H1 (cell line): ENCODE results near the gene GAD2. TPM values are rescaled to one million over a fixed set of nuclear protein-coding genes. Genes with fewer than 3 reads are reported as not detected.

Source experiments
- CTCF ChIA-PET: fragments of 300-600 bp; sonication (Branson Sonifier 250); formaldehyde crosslinking; loops from one replicate; lab custom pipeline; 2021; ENCODE audit not compliant: partially characterized antibody; lab: Charles Lee
- POLR2A ChIA-PET: fragments of 300-600 bp; sonication (Branson Sonifier 250); formaldehyde crosslinking; loops from one replicate; lab custom pipeline; 2021; ENCODE audit warnings: inconsistent platforms; ENCODE audit not compliant: partially characterized antibody; lab: Charles Lee
- DNase-seq, 2 experiments: peaks; one replicate each; pipeline versions ENCODE4 v3.0.0 to v3.0.0-alpha.2; 2010 to 2022; ENCODE audit warnings: low spot score in 2 of 2, low read depth in 1 of 2, mixed read lengths in 1 of 2
- FAIRE-seq: peaks from 2 replicates; lab custom pipeline; 2011; peaks lifted over from hg19 to GRCh38; lab: Jason Lieb, UNC
- H2AFZ ChIP-seq: 2 replicates; pipeline ENCODE4 v1.8.1; 2012; ENCODE audit warnings: low read length, inconsistent platforms
- H2AK5ac ChIP-seq: 2 replicates; pipeline ENCODE4 v1.6.1; 2013; ENCODE audit warnings: low read depth, low read length
- H2BK120ac ChIP-seq: replicated peaks from 2 replicates; pipeline ENCODE3; 2013; ENCODE audit warnings: low read depth, low read length, inconsistent platforms
- H2BK12ac ChIP-seq: 2 replicates; pipeline ENCODE4 v1.6.1; 2013; ENCODE audit warnings: low read depth, low read length
- H2BK15ac ChIP-seq: 2 replicates; pipeline ENCODE4 v1.6.1; 2013; ENCODE audit warnings: low read length
- H2BK20ac ChIP-seq: 2 replicates; pipeline ENCODE4 v1.6.1; 2013; ENCODE audit warnings: low read length
- H2BK5ac ChIP-seq: 2 replicates; pipeline ENCODE4 v1.6.1; 2013; ENCODE audit warnings: low read depth, low read length
- H3K14ac ChIP-seq: 2 replicates; pipeline ENCODE4 v1.6.1; 2013; ENCODE audit warnings: inconsistent platforms; ENCODE audit not compliant: insufficient read length
- H3K18ac ChIP-seq: 2 replicates; pipeline ENCODE4 v1.6.1; 2013; ENCODE audit warnings: low read length; ENCODE audit errors: extremely low read depth
- H3K23ac ChIP-seq: 2 replicates; pipeline ENCODE4 v1.6.1; 2013; ENCODE audit warnings: inconsistent platforms; ENCODE audit not compliant: insufficient read length
- H3K23me2 ChIP-seq: 2 replicates; pipeline ENCODE4 v1.6.1; 2013; ENCODE audit warnings: low read depth, low read length
- H3K27ac ChIP-seq: 2 replicates; pipeline ENCODE4 v1.6.1; 2011; ENCODE audit warnings: low read depth, low read length, inconsistent platforms
- H3K27me3 ChIP-seq, 4 experiments: replicated peaks in 1 of 4; 1 replicate in 1 of 4; 2 replicates in 3 of 4; pipeline versions ENCODE4 v1.6.1 to v1.8.1; 2011 to 2013; ENCODE audit warnings: low read length in 3 of 4, mild to moderate bottlenecking in 3 of 4, inconsistent platforms in 2 of 4, mixed read lengths in 2 of 4, moderate library complexity in 1 of 4; ENCODE audit not compliant: control insufficient read depth in 3 of 4, insufficient read depth in 3 of 4; ENCODE audit errors: extremely low read depth in 1 of 4
- H3K36me3 ChIP-seq, 4 experiments: 2 replicates each; pipeline versions ENCODE4 v1.6.1 to v1.8.1; 2011 to 2013; ENCODE audit warnings: mild to moderate bottlenecking in 4 of 4, low read length in 3 of 4, moderate library complexity in 2 of 4, control low read depth in 1 of 4, inconsistent platforms in 1 of 4; ENCODE audit not compliant: insufficient read depth in 4 of 4, control insufficient read depth in 2 of 4
- H3K4ac ChIP-seq: replicated peaks from 2 replicates; pipeline ENCODE3; 2013; ENCODE audit warnings: low read length, low read depth, mixed read lengths, inconsistent platforms; ENCODE audit not compliant: insufficient read length
- H3K4me1 ChIP-seq, 4 experiments: replicated peaks in 1 of 4; 1 replicate in 1 of 4; 2 replicates in 3 of 4; pipeline versions ENCODE4 v1.6.1 to v1.8.1; 2011 to 2013; ENCODE audit warnings: low read length in 3 of 4, inconsistent platforms in 2 of 4, mixed read lengths in 1 of 4; ENCODE audit not compliant: insufficient read depth in 4 of 4, control insufficient read depth in 3 of 4
- H3K4me2 ChIP-seq, 2 experiments: 2 replicates each; pipeline versions ENCODE4 v1.6.1 to v1.8.1; 2011 to 2013; ENCODE audit warnings: low read depth in 2 of 2, low read length in 2 of 2, control low read depth in 1 of 2, inconsistent platforms in 1 of 2, mild to moderate bottlenecking in 1 of 2; ENCODE audit not compliant: insufficient read depth in 1 of 2
- H3K4me3 ChIP-seq, 4 experiments: fragments of 200-600, 300-600 bp in 1 of 4; sonication (generic), shearing (Covaris generic), sonication (Bioruptor Twin) in 1 of 4; 2 replicates each; pipeline versions ENCODE4 v1.5.1 to v1.8.1; 2011 to 2016; ENCODE audit warnings: low read length in 4 of 4, low read depth in 3 of 4, control low read depth in 2 of 4, inconsistent platforms in 2 of 4, mild to moderate bottlenecking in 2 of 4, mixed read lengths in 1 of 4, moderate library complexity in 1 of 4; ENCODE audit not compliant: insufficient read depth in 2 of 4; ENCODE audit errors: extremely low read depth in 1 of 4
- H3K56ac ChIP-seq: replicated peaks from 2 replicates; pipeline ENCODE3; 2013; ENCODE audit warnings: low read depth, mild to moderate bottlenecking, mixed read lengths, low read length, inconsistent platforms; ENCODE audit not compliant: insufficient read length
- H3K79me1 ChIP-seq: 2 replicates; pipeline ENCODE4 v1.6.1; 2013; ENCODE audit warnings: low read depth, low read length, control low read depth
- H3K79me2 ChIP-seq, 2 experiments: 2 replicates each; pipeline versions ENCODE4 v1.6.1 to v1.8.1; 2012 to 2013; ENCODE audit warnings: low read length in 2 of 2, mild to moderate bottlenecking in 2 of 2, inconsistent platforms in 1 of 2; ENCODE audit not compliant: insufficient read depth in 2 of 2, control insufficient read depth in 1 of 2
- H3K9ac ChIP-seq, 4 experiments: replicated peaks in 1 of 4; 1 replicate in 1 of 4; 2 replicates in 3 of 4; pipeline versions ENCODE4 v1.6.1 to v1.8.1; 2011 to 2013; ENCODE audit warnings: low read depth in 3 of 4, low read length in 3 of 4, control low read depth in 2 of 4, mild to moderate bottlenecking in 2 of 4, moderate library complexity in 2 of 4, inconsistent platforms in 1 of 4; ENCODE audit errors: extremely low read depth in 1 of 4
- H3K9me3 ChIP-seq, 2 experiments: 2 replicates each; pipeline versions ENCODE4 v1.6.1 to v1.8.1; 2012 to 2013; ENCODE audit warnings: mild to moderate bottlenecking in 2 of 2, moderate library complexity in 2 of 2, control low read depth in 1 of 2, inconsistent platforms in 1 of 2, low read depth in 1 of 2, low read length in 1 of 2, mixed read lengths in 1 of 2; ENCODE audit not compliant: insufficient read depth in 2 of 2
- H4K20me1 ChIP-seq, 2 experiments: replicated peaks in 1 of 2; 2 replicates each; pipeline versions ENCODE3 to v1.8.1; 2011 to 2013; ENCODE audit warnings: inconsistent platforms in 2 of 2, low read length in 2 of 2, mild to moderate bottlenecking in 1 of 2; ENCODE audit not compliant: insufficient read depth in 2 of 2, control insufficient read depth in 1 of 2
- H4K5ac ChIP-seq: 2 replicates; pipeline ENCODE4 v1.6.1; 2013; ENCODE audit warnings: low read length, low read depth, mixed read lengths, inconsistent platforms; ENCODE audit not compliant: insufficient read length
- H4K8ac ChIP-seq: 2 replicates; pipeline ENCODE4 v1.8.0; 2013; ENCODE audit warnings: mild to moderate bottlenecking, moderate library complexity, low read length, inconsistent platforms; ENCODE audit not compliant: insufficient read depth; ENCODE audit errors: extremely low read depth
- H4K91ac ChIP-seq: replicated peaks from 2 replicates; pipeline ENCODE3; 2013; ENCODE audit warnings: low read length, mixed read lengths, inconsistent platforms; ENCODE audit not compliant: insufficient read length
- CREB1 ChIP-seq: IDR thresholded peaks from 2 replicates; pipeline ENCODE4 v1.6.1; 2012; ENCODE audit warnings: inconsistent platforms
- CTBP2 ChIP-seq: IDR thresholded peaks from 2 replicates; pipeline ENCODE4 v1.7.0; 2011; ENCODE audit warnings: borderline replicate concordance, mild to moderate bottlenecking, moderate library complexity, mixed read lengths, low read length; ENCODE audit not compliant: insufficient read depth, insufficient read length
- EZH2 ChIP-seq: fragments of 200-600 bp; sonication (generic); IDR thresholded peaks from 2 replicates; pipeline ENCODE4 v1.7.1; 2012; ENCODE audit warnings: low read depth, mild to moderate bottlenecking, moderate library complexity, low read length, inconsistent platforms; ENCODE audit not compliant: severe bottlenecking
- JUN ChIP-seq: IDR thresholded peaks from 2 replicates; pipeline ENCODE4 v1.6.1; 2011; ENCODE audit warnings: low read depth, mild to moderate bottlenecking, improper control_type of control experiment, low read length
- KDM4A ChIP-seq: IDR thresholded peaks from one replicate; pipeline ENCODE4 v1.7.1; 2012; ENCODE audit warnings: low read depth, mild to moderate bottlenecking, moderate library complexity, low read length, inconsistent platforms; ENCODE audit not compliant: severe bottlenecking
- POLR2AphosphoS5 ChIP-seq: IDR thresholded peaks from 2 replicates; pipeline ENCODE4 v1.6.1; 2011; ENCODE audit warnings: low read depth, low read length
- RBBP5 ChIP-seq: IDR thresholded peaks from 2 replicates; pipeline ENCODE4 v1.7.1; 2012; ENCODE audit warnings: low read depth, mild to moderate bottlenecking, inconsistent platforms, low read length, moderate library complexity, borderline replicate concordance
- SIX5 ChIP-seq: IDR thresholded peaks from 2 replicates; pipeline ENCODE4 v1.6.1; 2011; ENCODE audit warnings: mild to moderate bottlenecking, low read depth, low read length
- SP2 ChIP-seq: IDR thresholded peaks from 2 replicates; pipeline ENCODE4 v1.6.1; 2012; ENCODE audit warnings: mild to moderate bottlenecking, low read length, inconsistent platforms
- TCF12 ChIP-seq: IDR thresholded peaks from 2 replicates; pipeline ENCODE4 v1.6.1; 2011; ENCODE audit warnings: low read depth, mild to moderate bottlenecking, low read length
- WGBS, 2 experiments: shearing (Covaris generic) in 1 of 2; methylation state at CpG; one replicate each; pipeline versions ENCODE4 v1.1.6 to v1.1.7; 2013 to 2015; ENCODE audit warnings: low lambda C conversion rate in 2 of 2, mixed read lengths in 2 of 2, inconsistent platforms in 1 of 2, low coverage in 1 of 2, missing lambda C conversion rate in 1 of 2; ENCODE audit not compliant: insufficient replicate concordance in 2 of 2, insufficient coverage in 1 of 2, insufficient read length in 1 of 2; ENCODE audit errors: extremely low coverage in 1 of 2, missing lambda C conversion rate in 1 of 2; 5-methylcytosine and 5-hydroxymethylcytosine counted together
- polyA plus RNA-seq, 7 experiments: library from polyadenylated mRNA; depleted of rRNA in 3 of 7; stranded (reverse) in 5 of 7; unstranded in 2 of 7; fragments of >200 nt in 5 of 7; fragments of 200-250 nt in 2 of 7; gene quantifications; 1 replicate in 5 of 7; 2 replicates in 1 of 7; 4 replicates in 1 of 7; pipeline versions ENCODE4 v1.2.1 to v1.2.3, GENCODE V29; 2011 to 2013; ENCODE audit warnings: missing spikeins in 2 of 7, mixed read lengths in 2 of 7
- total RNA-seq: library from RNA; stranded (reverse); fragmentation: NEBNext Ultra II Directional; extraction: Animal tissue kit (Norgen Biotek cat#: 25700); gene quantifications from 2 replicates; pipeline ENCODE4 v1.2.1, GENCODE V29; 2021

The GAD2 gene
- total and polyA plus RNA-seq, 2 of the 8 experiments (the other 6 are each of a cell fraction or from before 2014, with no cell fraction given) = 0.30 to 0.47 TPM

- Histone ChIP-seq H3K18ac (no peak overlapping the region), H2BK120ac (no peak overlapping the region), H2AFZ (no peak overlapping the region), H3K27me3 (no peaks in the 10 kb centered on the region), H3K9ac (no peak overlapping the region), H3K79me2 (no peaks in the 10 kb centered on the region), H3K23me2 (no peaks in the 10 kb centered on the region), H4K91ac (no peak overlapping the region), H2BK20ac (no peak overlapping the region), H3K79me1 (no peaks in the 10 kb centered on the region), H2BK12ac (no peak overlapping the region), H3K23ac (no peak overlapping the region), H2BK15ac (no peak overlapping the region), H3K4me1 (no peaks in the 10 kb centered on the region), H3K4me3 (no peak overlapping the region), H2BK5ac (no peak overlapping the region), H2AK5ac (no peak overlapping the region), H4K20me1 (no peaks in the 10 kb centered on the region)
- no peak for FAIRE-seq
- DNase-seq = no peak
- 97% methylated on average over 6 of the region's 6 CpGs; no CpG with 5 or more reads in 1 of the 2 experiments for WGBS, 2 experiments
- POLR2A ChIA-PET = no interaction called here
- CTCF ChIA-PET = no interaction called here
- TF ChIP-seq JUN = no peak
- no peak for TF ChIP-seq RBBP5
- TF ChIP-seq CTBP2 = no peak
- no peak for TF ChIP-seq SP2
- no peak for TF ChIP-seq EZH2
- no peak for TF ChIP-seq TCF12
- TF ChIP-seq POLR2AphosphoS5 = no peak
- TF ChIP-seq CREB1 = no peak
- TF ChIP-seq SIX5 = no peak
- TF ChIP-seq KDM4A = no peak
- TF ChIP-seq, all 59 proteins: peak for 0
- H3K4ac ChIP-seq = no peak overlapping the region
- no peak overlapping the region for H4K8ac ChIP-seq
- H3K27ac ChIP-seq = no peak overlapping the region
- H3K9me3 ChIP-seq = no peaks in the 10 kb centered on the region
- no peak overlapping the region for H3K4me2 ChIP-seq
- H4K5ac ChIP-seq = no peak overlapping the region
- H3K14ac ChIP-seq = no peak overlapping the region
- H3K36me3 ChIP-seq = no peaks in the 10 kb centered on the region
- no peak overlapping the region for H3K56ac ChIP-seq
Measured at GRCh38 chr10:26235761-26236160, 19.2 kb downstream of the GAD2 start.
